Stimulated activated CD4-positive, alpha-beta T cell treated with anti-CD3 and anti-CD28 coated beads, Interleukin-12 subunit alpha, Interleukin-12 subunit beta, amount 100 ng/mL, for 48 hours (primary cell): ENCODE data around the gene UBR3.
"Not testable (repeated sequence)": the region's sequence is repeated elsewhere in the genome, so short reads cannot be mapped to it uniquely, and the experiment has no call there.

Experiments used
- DNase-seq, 3 donors: peaks; one replicate each; pipeline ENCODE4 v3.0.0-alpha.2; 2020; ENCODE audit warnings: low read depth in 2 of 3, low spot score in 1 of 3

The UBR3 gene

GRCh38 chr2:169933124-169933711, 106.0 kb downstream of the UBR3 start:
- DNase-seq = no peak

GRCh38 chr2:169936652-169937051, 109.4 kb downstream of the UBR3 start:
- DNase-seq = not testable (repeated sequence)

GRCh38 chr2:169945515-169945914, 118.3 kb downstream of the UBR3 start:
- DNase-seq = no peak

- DNase-seq = no peak
These were observed 118.8 kb downstream of the UBR3 start for GRCh38 chr2:169946092-169946491.

GRCh38 chr2:169946546-169946945, 119.3 kb downstream of the UBR3 start:
- no peak for DNase-seq

GRCh38 chr2:169955940-169956339, 128.7 kb downstream of the UBR3 start:
- DNase-seq = no peak

- DNase-seq = not testable (repeated sequence)
These were observed 130.0 kb downstream of the UBR3 start for GRCh38 chr2:169957219-169957618.

GRCh38 chr2:169961911-169962310, 134.7 kb downstream of the UBR3 start:
- no peak for DNase-seq

GRCh38 chr2:169963786-169964185, 136.5 kb downstream of the UBR3 start:
- DNase-seq = no peak

- DNase-seq = no peak
These were observed 137.5 kb downstream of the UBR3 start for GRCh38 chr2:169964740-169965139.

- no peak for DNase-seq
These were observed 138.2 kb downstream of the UBR3 start for GRCh38 chr2:169965495-169965894.

- DNase-seq = no peak
These were observed 139.2 kb downstream of the UBR3 start for GRCh38 chr2:169966454-169966853.

- no peak for DNase-seq
These were observed 141.5 kb downstream of the UBR3 start for GRCh38 chr2:169968743-169969142.

GRCh38 chr2:169975221-169975620, 148.0 kb downstream of the UBR3 start:
- no peak for DNase-seq

- no peak for DNase-seq
These were observed 149.1 kb downstream of the UBR3 start for GRCh38 chr2:169976335-169976851.

- DNase-seq = no peak
These were observed 150.3 kb downstream of the UBR3 start for GRCh38 chr2:169977530-169977929.

GRCh38 chr2:169978402-169979017, 151.3 kb downstream of the UBR3 start:
- DNase-seq = no peak

- DNase-seq = no peak
These were observed 151.8 kb downstream of the UBR3 start for GRCh38 chr2:169979025-169979424.

GRCh38 chr2:169980001-169980400, 152.7 kb downstream of the UBR3 start:
- no peak for DNase-seq

- DNase-seq = no peak
These were observed 153.4 kb downstream of the UBR3 start for GRCh38 chr2:169980643-169981042.

- no peak for DNase-seq
These were observed 155.7 kb downstream of the UBR3 start for GRCh38 chr2:169982929-169983328.

GRCh38 chr2:169983506-169983905, 156.3 kb downstream of the UBR3 start:
- DNase-seq = no peak

GRCh38 chr2:169984145-169984544, 156.9 kb downstream of the UBR3 start:
- DNase-seq = no peak
